H1 (cell line): ENCODE measurements around the gene PTPRJ. TPM values are rescaled to one million over a fixed set of nuclear protein-coding genes. Genes with fewer than 3 reads are reported as not detected.

Experiments
- CTCF ChIA-PET: fragments of 300-600 bp; sonication (Branson Sonifier 250); formaldehyde crosslinking; loops from one replicate; lab custom pipeline; 2021; ENCODE audit not compliant: partially characterized antibody; lab: Charles Lee
- POLR2A ChIA-PET: fragments of 300-600 bp; sonication (Branson Sonifier 250); formaldehyde crosslinking; loops from one replicate; lab custom pipeline; 2021; ENCODE audit warnings: inconsistent platforms; ENCODE audit not compliant: partially characterized antibody; lab: Charles Lee
- DNase-seq, 2 experiments: peaks; one replicate each; pipeline versions ENCODE4 v3.0.0 to v3.0.0-alpha.2; 2010 to 2022; ENCODE audit warnings: low spot score in 2 of 2, low read depth in 1 of 2, mixed read lengths in 1 of 2
- FAIRE-seq: peaks from 2 replicates; lab custom pipeline; 2011; peaks lifted over from hg19 to GRCh38; lab: Jason Lieb, UNC
- H2AFZ ChIP-seq: 2 replicates; pipeline ENCODE4 v1.8.1; 2012; ENCODE audit warnings: low read length, inconsistent platforms
- H2AK5ac ChIP-seq: 2 replicates; pipeline ENCODE4 v1.6.1; 2013; ENCODE audit warnings: low read depth, low read length
- H2BK120ac ChIP-seq: replicated peaks from 2 replicates; pipeline ENCODE3; 2013; ENCODE audit warnings: low read depth, low read length, inconsistent platforms
- H2BK12ac ChIP-seq: 2 replicates; pipeline ENCODE4 v1.6.1; 2013; ENCODE audit warnings: low read depth, low read length
- H2BK15ac ChIP-seq: 2 replicates; pipeline ENCODE4 v1.6.1; 2013; ENCODE audit warnings: low read length
- H2BK20ac ChIP-seq: 2 replicates; pipeline ENCODE4 v1.6.1; 2013; ENCODE audit warnings: low read length
- H2BK5ac ChIP-seq: 2 replicates; pipeline ENCODE4 v1.6.1; 2013; ENCODE audit warnings: low read depth, low read length
- H3K14ac ChIP-seq: 2 replicates; pipeline ENCODE4 v1.6.1; 2013; ENCODE audit warnings: inconsistent platforms; ENCODE audit not compliant: insufficient read length
- H3K18ac ChIP-seq: 2 replicates; pipeline ENCODE4 v1.6.1; 2013; ENCODE audit warnings: low read length; ENCODE audit errors: extremely low read depth
- H3K23ac ChIP-seq: 2 replicates; pipeline ENCODE4 v1.6.1; 2013; ENCODE audit warnings: inconsistent platforms; ENCODE audit not compliant: insufficient read length
- H3K23me2 ChIP-seq: 2 replicates; pipeline ENCODE4 v1.6.1; 2013; ENCODE audit warnings: low read depth, low read length
- H3K27ac ChIP-seq: 2 replicates; pipeline ENCODE4 v1.6.1; 2011; ENCODE audit warnings: low read depth, low read length, inconsistent platforms
- H3K27me3 ChIP-seq, 4 experiments: replicated peaks in 1 of 4; 1 replicate in 1 of 4; 2 replicates in 3 of 4; pipeline versions ENCODE4 v1.6.1 to v1.8.1; 2011 to 2013; ENCODE audit warnings: low read length in 3 of 4, mild to moderate bottlenecking in 3 of 4, inconsistent platforms in 2 of 4, mixed read lengths in 2 of 4, moderate library complexity in 1 of 4; ENCODE audit not compliant: control insufficient read depth in 3 of 4, insufficient read depth in 3 of 4; ENCODE audit errors: extremely low read depth in 1 of 4
- H3K36me3 ChIP-seq, 4 experiments: 2 replicates each; pipeline versions ENCODE4 v1.6.1 to v1.8.1; 2011 to 2013; ENCODE audit warnings: mild to moderate bottlenecking in 4 of 4, low read length in 3 of 4, moderate library complexity in 2 of 4, control low read depth in 1 of 4, inconsistent platforms in 1 of 4; ENCODE audit not compliant: insufficient read depth in 4 of 4, control insufficient read depth in 2 of 4
- H3K4ac ChIP-seq: replicated peaks from 2 replicates; pipeline ENCODE3; 2013; ENCODE audit warnings: low read length, low read depth, mixed read lengths, inconsistent platforms; ENCODE audit not compliant: insufficient read length
- H3K4me1 ChIP-seq, 4 experiments: replicated peaks in 1 of 4; 1 replicate in 1 of 4; 2 replicates in 3 of 4; pipeline versions ENCODE4 v1.6.1 to v1.8.1; 2011 to 2013; ENCODE audit warnings: low read length in 3 of 4, inconsistent platforms in 2 of 4, mixed read lengths in 1 of 4; ENCODE audit not compliant: insufficient read depth in 4 of 4, control insufficient read depth in 3 of 4
- H3K4me2 ChIP-seq, 2 experiments: 2 replicates each; pipeline versions ENCODE4 v1.6.1 to v1.8.1; 2011 to 2013; ENCODE audit warnings: low read depth in 2 of 2, low read length in 2 of 2, control low read depth in 1 of 2, inconsistent platforms in 1 of 2, mild to moderate bottlenecking in 1 of 2; ENCODE audit not compliant: insufficient read depth in 1 of 2
- H3K4me3 ChIP-seq, 4 experiments: fragments of 200-600, 300-600 bp in 1 of 4; sonication (generic), shearing (Covaris generic), sonication (Bioruptor Twin) in 1 of 4; 2 replicates each; pipeline versions ENCODE4 v1.5.1 to v1.8.1; 2011 to 2016; ENCODE audit warnings: low read length in 4 of 4, low read depth in 3 of 4, control low read depth in 2 of 4, inconsistent platforms in 2 of 4, mild to moderate bottlenecking in 2 of 4, mixed read lengths in 1 of 4, moderate library complexity in 1 of 4; ENCODE audit not compliant: insufficient read depth in 2 of 4; ENCODE audit errors: extremely low read depth in 1 of 4
- H3K56ac ChIP-seq: replicated peaks from 2 replicates; pipeline ENCODE3; 2013; ENCODE audit warnings: low read depth, mild to moderate bottlenecking, mixed read lengths, low read length, inconsistent platforms; ENCODE audit not compliant: insufficient read length
- H3K79me1 ChIP-seq: 2 replicates; pipeline ENCODE4 v1.6.1; 2013; ENCODE audit warnings: low read depth, low read length, control low read depth
- H3K79me2 ChIP-seq, 2 experiments: 2 replicates each; pipeline versions ENCODE4 v1.6.1 to v1.8.1; 2012 to 2013; ENCODE audit warnings: low read length in 2 of 2, mild to moderate bottlenecking in 2 of 2, inconsistent platforms in 1 of 2; ENCODE audit not compliant: insufficient read depth in 2 of 2, control insufficient read depth in 1 of 2
- H3K9ac ChIP-seq, 4 experiments: replicated peaks in 1 of 4; 1 replicate in 1 of 4; 2 replicates in 3 of 4; pipeline versions ENCODE4 v1.6.1 to v1.8.1; 2011 to 2013; ENCODE audit warnings: low read depth in 3 of 4, low read length in 3 of 4, control low read depth in 2 of 4, mild to moderate bottlenecking in 2 of 4, moderate library complexity in 2 of 4, inconsistent platforms in 1 of 4; ENCODE audit errors: extremely low read depth in 1 of 4
- H3K9me3 ChIP-seq, 2 experiments: 2 replicates each; pipeline versions ENCODE4 v1.6.1 to v1.8.1; 2012 to 2013; ENCODE audit warnings: mild to moderate bottlenecking in 2 of 2, moderate library complexity in 2 of 2, control low read depth in 1 of 2, inconsistent platforms in 1 of 2, low read depth in 1 of 2, low read length in 1 of 2, mixed read lengths in 1 of 2; ENCODE audit not compliant: insufficient read depth in 2 of 2
- H4K20me1 ChIP-seq, 2 experiments: replicated peaks in 1 of 2; 2 replicates each; pipeline versions ENCODE3 to v1.8.1; 2011 to 2013; ENCODE audit warnings: inconsistent platforms in 2 of 2, low read length in 2 of 2, mild to moderate bottlenecking in 1 of 2; ENCODE audit not compliant: insufficient read depth in 2 of 2, control insufficient read depth in 1 of 2
- H4K5ac ChIP-seq: 2 replicates; pipeline ENCODE4 v1.6.1; 2013; ENCODE audit warnings: low read length, low read depth, mixed read lengths, inconsistent platforms; ENCODE audit not compliant: insufficient read length
- H4K8ac ChIP-seq: 2 replicates; pipeline ENCODE4 v1.8.0; 2013; ENCODE audit warnings: mild to moderate bottlenecking, moderate library complexity, low read length, inconsistent platforms; ENCODE audit not compliant: insufficient read depth; ENCODE audit errors: extremely low read depth
- H4K91ac ChIP-seq: replicated peaks from 2 replicates; pipeline ENCODE3; 2013; ENCODE audit warnings: low read length, mixed read lengths, inconsistent platforms; ENCODE audit not compliant: insufficient read length
- CREB1 ChIP-seq: IDR thresholded peaks from 2 replicates; pipeline ENCODE4 v1.6.1; 2012; ENCODE audit warnings: inconsistent platforms
- EP300 ChIP-seq, 2 experiments: IDR thresholded peaks; 1 replicate in 1 of 2; 2 replicates in 1 of 2; pipeline ENCODE4 v1.6.1; 2011 to 2012; ENCODE audit warnings: low read depth in 2 of 2, low read length in 2 of 2, mild to moderate bottlenecking in 2 of 2, borderline replicate concordance in 1 of 2, inconsistent platforms in 1 of 2, moderate library complexity in 1 of 2
- HDAC6 ChIP-seq: IDR thresholded peaks from one replicate; pipeline ENCODE4 v1.7.1; 2012; ENCODE audit warnings: low read depth, mild to moderate bottlenecking, inconsistent platforms, low read length, moderate library complexity
- KDM1A ChIP-seq: fragments of 200-600, 300-600 bp; sonication (generic); IDR thresholded peaks from 2 replicates; pipeline ENCODE4 v1.7.1; 2016; ENCODE audit warnings: mild to moderate bottlenecking, low read length, borderline replicate concordance
- KDM4A ChIP-seq: IDR thresholded peaks from one replicate; pipeline ENCODE4 v1.7.1; 2012; ENCODE audit warnings: low read depth, mild to moderate bottlenecking, moderate library complexity, low read length, inconsistent platforms; ENCODE audit not compliant: severe bottlenecking
- POLR2A ChIP-seq, 2 experiments: IDR thresholded peaks; 1 replicate in 1 of 2; 2 replicates in 1 of 2; pipeline ENCODE4 v1.6.1; 2011; ENCODE audit warnings: low read depth in 2 of 2, low read length in 2 of 2, mild to moderate bottlenecking in 2 of 2; ENCODE audit errors: control extremely low read depth in 1 of 2
- POLR2AphosphoS5 ChIP-seq: IDR thresholded peaks from 2 replicates; pipeline ENCODE4 v1.6.1; 2011; ENCODE audit warnings: low read depth, low read length
- POU5F1 ChIP-seq: IDR thresholded peaks from 2 replicates; pipeline ENCODE4 v1.6.1; 2011; ENCODE audit warnings: low read depth, mild to moderate bottlenecking, low read length, moderate library complexity
- RAD21 ChIP-seq, 2 experiments: IDR thresholded peaks in 1 of 2; conservative IDR thresholded peaks in 1 of 2; 2 replicates each; pipeline ENCODE4 v1.6.1; 2011; ENCODE audit warnings: low read depth in 2 of 2, low read length in 2 of 2, improper control_type of control experiment in 1 of 2, inconsistent platforms in 1 of 2, mild to moderate bottlenecking in 1 of 2, moderate library complexity in 1 of 2
- RBBP5 ChIP-seq: IDR thresholded peaks from 2 replicates; pipeline ENCODE4 v1.7.1; 2012; ENCODE audit warnings: low read depth, mild to moderate bottlenecking, inconsistent platforms, low read length, moderate library complexity, borderline replicate concordance
- SIX5 ChIP-seq: IDR thresholded peaks from 2 replicates; pipeline ENCODE4 v1.6.1; 2011; ENCODE audit warnings: mild to moderate bottlenecking, low read depth, low read length
- SP4 ChIP-seq: IDR thresholded peaks from 2 replicates; pipeline ENCODE4 v1.6.1; 2012; ENCODE audit warnings: low read length, inconsistent platforms
- TBP ChIP-seq: IDR thresholded peaks from 2 replicates; pipeline ENCODE4 v1.6.1; 2011; ENCODE audit warnings: low read depth, low read length, improper control_type of control experiment
- WGBS, 2 experiments: shearing (Covaris generic) in 1 of 2; methylation state at CpG; one replicate each; pipeline versions ENCODE4 v1.1.6 to v1.1.7; 2013 to 2015; ENCODE audit warnings: low lambda C conversion rate in 2 of 2, mixed read lengths in 2 of 2, inconsistent platforms in 1 of 2, low coverage in 1 of 2, missing lambda C conversion rate in 1 of 2; ENCODE audit not compliant: insufficient replicate concordance in 2 of 2, insufficient coverage in 1 of 2, insufficient read length in 1 of 2; ENCODE audit errors: extremely low coverage in 1 of 2, missing lambda C conversion rate in 1 of 2; 5-methylcytosine and 5-hydroxymethylcytosine counted together
- polyA plus RNA-seq, 7 experiments: library from polyadenylated mRNA; depleted of rRNA in 3 of 7; stranded (reverse) in 5 of 7; unstranded in 2 of 7; fragments of >200 nt in 5 of 7; fragments of 200-250 nt in 2 of 7; gene quantifications; 1 replicate in 5 of 7; 2 replicates in 1 of 7; 4 replicates in 1 of 7; pipeline versions ENCODE4 v1.2.1 to v1.2.3, GENCODE V29; 2011 to 2013; ENCODE audit warnings: missing spikeins in 2 of 7, mixed read lengths in 2 of 7
- total RNA-seq: library from RNA; stranded (reverse); fragmentation: NEBNext Ultra II Directional; extraction: Animal tissue kit (Norgen Biotek cat#: 25700); gene quantifications from 2 replicates; pipeline ENCODE4 v1.2.1, GENCODE V29; 2021

The PTPRJ gene
- total and polyA plus RNA-seq, 2 of the 8 experiments (the other 6 are each of a cell fraction or from before 2014, with no cell fraction given): 4.4 to 22.6 TPM

DNA sequence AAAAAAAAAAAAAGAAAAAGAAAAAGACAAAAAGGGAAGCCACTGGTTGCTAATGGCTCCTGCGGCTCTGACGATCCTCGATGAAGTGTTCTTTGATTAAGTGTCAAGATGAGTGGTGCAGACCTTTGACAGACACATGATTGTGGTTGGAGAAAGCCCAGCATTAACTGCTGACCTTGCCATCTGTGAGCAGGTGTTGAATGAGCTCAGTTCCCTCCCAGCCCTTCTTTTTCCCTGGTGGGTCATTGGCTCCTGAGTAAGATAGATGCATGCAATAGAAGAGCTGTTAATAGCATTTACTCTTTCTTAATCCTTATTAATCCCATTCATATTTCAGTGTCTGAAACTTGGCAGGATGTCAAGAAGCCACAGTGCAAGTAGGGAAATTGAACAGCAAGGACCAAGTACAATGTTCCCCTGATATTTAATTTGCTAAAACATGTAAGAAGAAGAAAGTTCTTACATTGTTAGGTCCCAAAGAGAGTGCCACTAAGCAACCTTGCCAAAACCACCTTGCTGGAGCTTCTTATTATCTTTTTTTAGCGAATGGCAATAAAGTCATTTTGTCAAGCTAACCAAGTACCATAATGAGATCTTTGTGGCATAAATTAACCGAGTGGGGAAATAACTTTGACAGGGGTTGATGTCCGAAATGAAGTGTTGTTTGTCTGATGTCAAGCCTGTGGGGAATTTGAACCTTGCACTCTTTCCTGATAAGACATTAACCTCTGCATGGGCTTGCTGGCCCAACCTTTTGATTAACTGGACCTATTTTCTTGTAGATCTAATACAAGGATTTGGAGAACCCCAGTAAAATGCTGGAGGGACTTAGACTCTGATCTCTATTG is 113.7 kb downstream of the PTPRJ start:
- Histone ChIP-seq H4K8ac (no peak overlapping the region), H3K18ac (no peak overlapping the region), H3K36me3 (no peaks in the 10 kb centered on the region), H3K4me3 (no peak overlapping the region), H3K4me2 (no peak overlapping the region), H2BK20ac (no peak overlapping the region), H3K79me1 (peaks cover 9% of the 10 kb centered on the region), H2BK5ac (no peak overlapping the region), H3K4ac (no peak overlapping the region), H2BK12ac (no peak overlapping the region), H3K56ac (no peak overlapping the region), H3K4me1 (peaks cover 0 to 19% (median 14%) of the 10 kb centered on the region in 4 experiments; a peak in 6 of 7 replicates), H3K9me3 (no peaks in the 10 kb centered on the region), H4K5ac (no peak overlapping the region), H2AFZ (no peak overlapping the region), H2BK15ac (no peak overlapping the region), H3K23me2 (no peaks in the 10 kb centered on the region), H3K23ac (no peak overlapping the region), H3K79me2 (peaks cover 0 to 5% of the 10 kb centered on the region in 2 experiments; a peak in 2 of 4 replicates), H2BK120ac (no peak overlapping the region), H3K27ac (no peak overlapping the region), H4K91ac (no peak overlapping the region), H2AK5ac (no peak overlapping the region), H4K20me1 (no peaks in the 10 kb centered on the region), H3K27me3 (no peaks in the 10 kb centered on the region), H3K9ac (no peak overlapping the region), H3K14ac (no peak overlapping the region)
- 84% methylated on average over 6 of the region's 6 CpGs; no CpG with 5 or more reads in 1 of the 2 experiments for WGBS, 2 experiments
- ChIA-PET CTCF (interaction anchor here (1.1 kb wide), 1 partner anchor 160 kb away, joined by 3 read pairs; no protein-coding TSS in a partner anchor), POLR2A (no interaction called here)
- FAIRE-seq (no peak), DNase-seq (peak in 1 of 2 experiments; percentile 8)
- TF ChIP-seq RBBP5 (no peak), RAD21 (IDR thresholded peaks at IDR 0.05 in 1 of 2, conservative IDR thresholded peaks at IDR 0.05 in 1 of 2; ENCODE audit: low read depth in 2 of 2, low read length in 2 of 2) (no peak), KDM1A (no peak), HDAC6 (no peak), CREB1 (no peak), SIX5 (no peak), POLR2A (IDR thresholded peaks at IDR 0.05; ENCODE audit: control extremely low read depth in 1 of 2, low read depth in 2 of 2, low read length in 2 of 2) (no peak), POLR2AphosphoS5 (no peak), POU5F1 (no peak), SP4 (no peak), EP300 (IDR thresholded peaks at IDR 0.05; ENCODE audit: borderline replicate concordance in 1 of 2, low read depth in 2 of 2, low read length in 2 of 2) (no peak), TBP (no peak), KDM4A (no peak)
